ENCODE measurements around the gene NTSR1.

GRCh38 chr20:62806383-62807050 is 97.9 kb downstream of the NTSR1 start:
- no peak for TF ChIP-seq CTCF (conservative IDR thresholded peaks at IDR 0.05; ENCODE audit: low read length)
- no peak for TF ChIP-seq EZH2phosphoT487 (IDR thresholded peaks at IDR 0.05; ENCODE audit: borderline replicate concordance)

Measured in Loucy (cell line).